Mesenchymal stem cell (in vitro differentiated cells and primary cell): ENCODE results near the gene ILF2.

Source experiments
- DNase-seq: peaks from one replicate; pipeline ENCODE4 v3.0.0-alpha.2; 2013
- H2AFZ ChIP-seq: one replicate; pipeline ENCODE4 v1.6.1; 2013; ENCODE audit warnings: low read depth, mild to moderate bottlenecking, control low read depth, inconsistent platforms, low read length, moderate library complexity
- H2AK5ac ChIP-seq: 2 replicates; pipeline ENCODE4 v1.6.1; 2013; ENCODE audit warnings: low read length, moderate library complexity, mild to moderate bottlenecking, inconsistent platforms; ENCODE audit not compliant: severe bottlenecking
- H2BK120ac ChIP-seq: one replicate; pipeline ENCODE4 v1.6.1; 2013; ENCODE audit warnings: low read depth, mild to moderate bottlenecking, inconsistent platforms, low read length, moderate library complexity
- H2BK12ac ChIP-seq, 2 experiments: one replicate each; pipeline ENCODE4 v1.6.1; 2013; ENCODE audit warnings: inconsistent platforms in 2 of 2, low read length in 2 of 2, mild to moderate bottlenecking in 2 of 2, moderate library complexity in 2 of 2, control low read depth in 1 of 2
- H2BK15ac ChIP-seq: one replicate; pipeline ENCODE4 v1.6.1; 2013; ENCODE audit warnings: mild to moderate bottlenecking, low read depth, inconsistent platforms; ENCODE audit not compliant: poor library complexity, severe bottlenecking
- H2BK5ac ChIP-seq: 2 replicates; pipeline ENCODE4 v1.6.1; 2013; ENCODE audit warnings: low read depth, mild to moderate bottlenecking, low read length, control low read depth, inconsistent platforms; ENCODE audit not compliant: poor library complexity, severe bottlenecking
- H3K14ac ChIP-seq, 2 experiments: one replicate each; pipeline ENCODE4 v1.6.1; 2013; ENCODE audit warnings: inconsistent platforms in 2 of 2, low read length in 2 of 2, control low read depth in 1 of 2, mild to moderate bottlenecking in 1 of 2, moderate library complexity in 1 of 2
- H3K18ac ChIP-seq, 2 experiments: one replicate each; pipeline ENCODE4 v1.6.1; 2013; ENCODE audit warnings: inconsistent platforms in 2 of 2, low read length in 2 of 2, control low read depth in 1 of 2, low read depth in 1 of 2, mild to moderate bottlenecking in 1 of 2
- H3K23ac ChIP-seq, 2 experiments: one replicate each; pipeline ENCODE4 v1.6.1; 2013; ENCODE audit warnings: inconsistent platforms in 2 of 2, low read length in 2 of 2, mild to moderate bottlenecking in 2 of 2, moderate library complexity in 2 of 2, control low read depth in 1 of 2
- H3K27ac ChIP-seq: 2 replicates; pipeline ENCODE4 v1.5.1; 2013; ENCODE audit warnings: mild to moderate bottlenecking, moderate library complexity, low read length, control low read depth, inconsistent platforms; ENCODE audit not compliant: poor library complexity, severe bottlenecking
- H3K27me3 ChIP-seq, 2 experiments: 2 replicates each; pipeline versions ENCODE4 v1.6.1 to v1.7.0; 2013; ENCODE audit warnings: low read length in 2 of 2, mild to moderate bottlenecking in 2 of 2, moderate library complexity in 2 of 2, control low read depth in 1 of 2, inconsistent platforms in 1 of 2; ENCODE audit not compliant: control insufficient read depth in 1 of 2, insufficient read depth in 1 of 2
- H3K36me3 ChIP-seq, 2 experiments: 2 replicates each; pipeline versions ENCODE4 v1.6.1 to v1.7.0; 2013; ENCODE audit warnings: low read length in 2 of 2, control low read depth in 1 of 2, inconsistent platforms in 1 of 2, low read depth in 1 of 2, mild to moderate bottlenecking in 1 of 2; ENCODE audit not compliant: insufficient read depth in 2 of 2, control insufficient read depth in 1 of 2
- H3K4ac ChIP-seq, 2 experiments: one replicate each; pipeline ENCODE4 v1.6.1; 2013; ENCODE audit warnings: inconsistent platforms in 2 of 2, low read length in 2 of 2, mild to moderate bottlenecking in 2 of 2, moderate library complexity in 2 of 2, control low read depth in 1 of 2, low read depth in 1 of 2
- H3K4me1 ChIP-seq: 2 replicates; pipeline ENCODE4 v1.6.1; 2013; ENCODE audit warnings: low read depth, low read length, control low read depth; ENCODE audit not compliant: control insufficient read depth, insufficient read depth
- H3K4me2 ChIP-seq: 2 replicates; pipeline ENCODE4 v1.6.1; 2013; ENCODE audit warnings: low read length, mild to moderate bottlenecking, inconsistent platforms; ENCODE audit not compliant: poor library complexity, severe bottlenecking
- H3K4me3 ChIP-seq, 2 experiments: 2 replicates each; pipeline versions ENCODE4 v1.5.1 to v1.7.0; 2013; ENCODE audit warnings: low read length in 2 of 2, mild to moderate bottlenecking in 2 of 2, control low read depth in 1 of 2, low read depth in 1 of 2; ENCODE audit not compliant: insufficient read depth in 1 of 2
- H3K79me1 ChIP-seq: replicated peaks from 2 replicates; pipeline ENCODE4 v1.6.1; 2013; ENCODE audit warnings: mild to moderate bottlenecking, control low read depth, low read length, inconsistent platforms; ENCODE audit not compliant: poor library complexity, severe bottlenecking
- H3K9ac ChIP-seq: 2 replicates; pipeline ENCODE4 v1.7.0; 2013; ENCODE audit warnings: mild to moderate bottlenecking, low read length, moderate library complexity
- H3K9me3 ChIP-seq: 2 replicates; pipeline ENCODE4 v1.7.0; 2013; ENCODE audit warnings: mild to moderate bottlenecking, low read length; ENCODE audit not compliant: control insufficient read depth
- H4K8ac ChIP-seq: one replicate; pipeline ENCODE4 v1.6.1; 2013; ENCODE audit warnings: inconsistent platforms, mild to moderate bottlenecking, low read length, moderate library complexity
- H4K91ac ChIP-seq: one replicate; pipeline ENCODE4 v1.6.1; 2013; ENCODE audit warnings: mild to moderate bottlenecking, low read length, inconsistent platforms
- WGBS: methylation state at CpG from one replicate; pipeline ENCODE4 v1.1.7; 2013; ENCODE audit warnings: mixed read lengths; 5-methylcytosine and 5-hydroxymethylcytosine counted together

ILF2 gene

GRCh38 chr1:153688276-153688675, 17.5 kb upstream of the ILF2 start:
- no peak overlapping the region for H2AK5ac ChIP-seq
- H2BK120ac ChIP-seq = no peak overlapping the region
- no peak overlapping the region for H3K4me2 ChIP-seq
- H3K4me3 ChIP-seq = no peak overlapping the region
- H3K9me3 ChIP-seq = no peaks in the 10 kb centered on the region
- H3K9ac ChIP-seq = no peak overlapping the region
- H2AFZ ChIP-seq = no peak overlapping the region
- H3K27ac ChIP-seq = no peak overlapping the region
- WGBS = 88% methylated on average over 7 of the region's 7 CpGs
- peak overlapping the region in 1 of 2 experiments; percentile 0 for H3K18ac ChIP-seq
- no peak overlapping the region for H3K23ac ChIP-seq
- H3K14ac ChIP-seq = no peak overlapping the region
- no peak overlapping the region for H4K8ac ChIP-seq
- H2BK5ac ChIP-seq = no peak overlapping the region
- peaks cover 0 to 12% of the 10 kb centered on the region in 2 experiments for H3K27me3 ChIP-seq
- H3K4me1 ChIP-seq = peaks cover 2% of the 10 kb centered on the region
- no peak for DNase-seq
- H2BK12ac ChIP-seq = no peak overlapping the region
- no peak overlapping the region for H4K91ac ChIP-seq
- no peaks in the 10 kb centered on the region for H3K79me1 ChIP-seq
- H3K4ac ChIP-seq = no peak overlapping the region
- peaks cover 0 to 43% of the 10 kb centered on the region in 2 experiments for H3K36me3 ChIP-seq
- no peak overlapping the region for H2BK15ac ChIP-seq

GRCh38 chr1:153687346-153688125, 16.7 kb upstream of the ILF2 start:
- Histone ChIP-seq H3K4me2 (no peak overlapping the region), H3K14ac (no peak overlapping the region), H4K91ac (no peak overlapping the region), H2BK5ac (no peak overlapping the region), H3K9ac (no peak overlapping the region), H3K18ac (no peak overlapping the region), H2AFZ (no peak overlapping the region), H3K36me3 (peaks cover 0 to 51% of the 10 kb centered on the region in 2 experiments), H2BK12ac (no peak overlapping the region), H2BK15ac (no peak overlapping the region), H3K23ac (no peak overlapping the region), H3K4me1 (peaks cover 2% of the 10 kb centered on the region), H3K4ac (no peak overlapping the region), H3K27me3 (peaks cover 0 to 16% of the 10 kb centered on the region in 2 experiments), H2AK5ac (no peak overlapping the region), H3K4me3 (no peak overlapping the region), H3K79me1 (no peaks in the 10 kb centered on the region), H3K27ac (no peak overlapping the region), H3K9me3 (no peaks in the 10 kb centered on the region), H4K8ac (no peak overlapping the region), H2BK120ac (no peak overlapping the region)
- no peak for DNase-seq
- 86% methylated on average over 16 of the region's 16 CpGs for WGBS

DNA sequence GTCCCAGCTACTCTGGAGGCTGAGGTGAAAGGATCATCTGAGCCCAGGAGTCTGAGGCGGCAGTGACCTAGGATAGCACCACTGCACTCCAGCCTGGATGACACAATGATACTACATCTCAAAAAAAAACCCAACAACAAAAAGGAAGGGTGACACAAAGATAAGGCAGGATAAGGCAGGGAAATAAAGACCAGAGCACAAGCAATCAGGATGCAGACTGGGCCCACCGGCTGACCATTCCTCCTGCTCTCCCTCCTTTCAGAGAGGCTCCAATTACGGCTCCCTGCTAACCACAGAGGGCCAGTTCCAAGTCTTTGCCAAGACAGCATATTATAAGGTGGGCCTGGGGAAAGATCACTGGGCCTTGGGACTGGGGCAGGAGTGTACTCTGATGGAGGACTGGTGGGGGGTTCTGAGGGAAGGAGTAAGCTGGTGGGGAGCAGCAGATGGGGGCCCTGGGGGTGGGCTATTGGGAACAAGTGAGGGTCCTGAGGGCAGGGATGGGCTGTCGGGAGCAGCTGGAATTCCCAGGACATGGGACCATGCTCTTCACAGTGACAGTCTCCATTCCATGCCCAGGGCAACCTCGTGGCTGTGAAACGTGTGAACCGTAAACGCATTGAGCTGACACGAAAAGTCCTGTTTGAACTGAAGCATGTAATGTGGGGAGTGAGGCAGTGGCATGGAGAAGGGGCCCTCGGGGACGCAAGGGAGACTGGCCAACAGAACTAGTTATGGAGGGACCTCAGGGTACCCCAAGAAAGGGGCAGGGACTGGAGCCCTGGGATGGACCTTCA, 14.9 kb upstream of the ILF2 start:
- Histone ChIP-seq H3K14ac (no peak overlapping the region), H3K27me3 (peaks cover 0 to 29% of the 10 kb centered on the region in 2 experiments), H3K9me3 (no peaks in the 10 kb centered on the region), H3K23ac (no peak overlapping the region), H4K8ac (no peak overlapping the region), H3K4ac (no peak overlapping the region), H3K4me1 (peaks cover 2% of the 10 kb centered on the region), H3K36me3 (peaks cover 0 to 55% of the 10 kb centered on the region in 2 experiments), H3K9ac (no peak overlapping the region), H3K27ac (no peak overlapping the region), H4K91ac (no peak overlapping the region), H2BK12ac (no peak overlapping the region), H2AFZ (no peak overlapping the region), H2BK5ac (no peak overlapping the region), H3K4me2 (no peak overlapping the region), H2AK5ac (no peak overlapping the region), H3K4me3 (no peak overlapping the region), H2BK15ac (no peak overlapping the region), H2BK120ac (no peak overlapping the region), H3K79me1 (no peaks in the 10 kb centered on the region), H3K18ac (no peak overlapping the region)
- no peak for DNase-seq
- WGBS = 87% methylated on average over 10 of the region's 11 CpGs

DNA sequence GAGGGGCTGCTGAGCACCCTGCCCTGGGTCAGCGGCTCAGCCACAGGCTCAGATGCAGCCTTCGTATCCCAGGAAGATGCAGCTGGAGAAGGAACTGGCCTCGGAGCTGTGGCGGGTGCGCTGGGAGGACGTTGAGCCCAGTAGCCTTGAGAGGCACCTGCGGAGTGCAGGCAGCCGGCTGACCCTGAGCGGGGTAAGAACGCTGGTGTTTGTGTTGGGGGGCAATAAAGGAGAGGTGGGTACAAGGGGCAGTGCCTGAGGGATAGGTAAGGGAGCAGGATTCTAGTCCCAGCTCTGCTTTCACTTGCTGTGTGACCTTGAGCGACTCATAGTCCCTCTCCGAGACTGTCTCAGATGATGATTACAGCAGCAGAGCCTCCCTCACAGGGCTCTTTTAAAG, 14.1 kb upstream of the ILF2 start:
- Histone ChIP-seq H3K79me1 (no peaks in the 10 kb centered on the region), H2BK5ac (no peak overlapping the region)

More for the DNA sequence above, 14.1 kb upstream of the ILF2 start:
- H3K23ac ChIP-seq = no peak overlapping the region
- H3K4me2 ChIP-seq = no peak overlapping the region
- no peaks in the 10 kb centered on the region for H3K9me3 ChIP-seq
- peaks cover under 1 to 38% of the 10 kb centered on the region in 2 experiments for H3K27me3 ChIP-seq
- H2BK12ac ChIP-seq = no peak overlapping the region
- peak overlapping the region in 1 of 2 experiments; percentile 69 for H3K14ac ChIP-seq
- no peak overlapping the region for H2BK15ac ChIP-seq
- peaks cover 4% of the 10 kb centered on the region for H3K4me1 ChIP-seq
- H4K91ac ChIP-seq = no peak overlapping the region
- no peak overlapping the region for H3K4ac ChIP-seq
- H3K4me3 ChIP-seq = no peak overlapping the region
- H2AFZ ChIP-seq = no peak overlapping the region
- H3K9ac ChIP-seq = no peak overlapping the region
- H3K36me3 ChIP-seq = peaks cover 0 to 55% of the 10 kb centered on the region in 2 experiments
- WGBS = 94% methylated on average over 8 of the region's 12 CpGs
- no peak overlapping the region for H3K18ac ChIP-seq
- H2BK120ac ChIP-seq = no peak overlapping the region
- no peak overlapping the region for H3K27ac ChIP-seq
- no peak overlapping the region for H2AK5ac ChIP-seq
- H4K8ac ChIP-seq = no peak overlapping the region
- no peak for DNase-seq
